ENCODE results near the gene MET. TPM values are rescaled to one million over a fixed set of nuclear protein-coding genes. Genes with fewer than 3 reads are reported as not detected.

The MET gene
- total RNA-seq, 1 donor from 2014 or later, result 3.2 TPM

- H3K27me3 Mint-ChIP-seq (ENCODE audit: insufficient read depth), result peaks cover 4% of the 10 kb centered on the region
- no peak overlapping the region for H3K4me3 Mint-ChIP-seq
- no peaks in the 10 kb centered on the region for H3K4me1 Mint-ChIP-seq (ENCODE audit: low read depth)
- DNase-seq (ENCODE audit: low spot score), result no peak
- no peaks in the 10 kb centered on the region for H3K9me3 Mint-ChIP-seq
- no peak overlapping the region for H3K27ac Mint-ChIP-seq
- intact Hi-C loops (cut with micrococcal nuclease), result no loop called here
- H3K36me3 Mint-ChIP-seq (ENCODE audit: low read depth), result no peaks in the 10 kb centered on the region
These were observed 163.0 kb downstream of the MET start for GRCh38 chr7:116834815-116835504.

GRCh38 chr7:116836048-116836447, 164.1 kb downstream of the MET start:
- Mint-ChIP-seq H3K27me3 (ENCODE audit: insufficient read depth) (peaks cover 10% of the 10 kb centered on the region), H3K9me3 (no peaks in the 10 kb centered on the region), H3K36me3 (ENCODE audit: low read depth) (no peaks in the 10 kb centered on the region), H3K4me1 (ENCODE audit: low read depth) (no peaks in the 10 kb centered on the region), H3K4me3 (no peak overlapping the region), H3K27ac (no peak overlapping the region)
- intact Hi-C loops (cut with micrococcal nuclease), result no loop called here
- DNase-seq (ENCODE audit: low spot score), result no peak

GRCh38 chr7:116836911-116837310, 164.9 kb downstream of the MET start:
- no peak overlapping the region for H3K4me3 Mint-ChIP-seq

GRCh38 chr7:116837586-116837985, 165.6 kb downstream of the MET start:
- H3K36me3 Mint-ChIP-seq (ENCODE audit: low read depth), result no peaks in the 10 kb centered on the region
- H3K4me1 Mint-ChIP-seq (ENCODE audit: low read depth), result no peaks in the 10 kb centered on the region
- intact Hi-C loops (cut with micrococcal nuclease), result no loop called here
- H3K9me3 Mint-ChIP-seq, result no peaks in the 10 kb centered on the region
- peaks cover 17% of the 10 kb centered on the region for H3K27me3 Mint-ChIP-seq (ENCODE audit: insufficient read depth)
- no peak overlapping the region for H3K27ac Mint-ChIP-seq
- H3K4me3 Mint-ChIP-seq, result no peak overlapping the region
- no peak for DNase-seq (ENCODE audit: low spot score)

More at GRCh38 chr7:116836911-116837310, 164.9 kb downstream of the MET start:
- intact Hi-C loops (cut with micrococcal nuclease), result no loop called here
- Mint-ChIP-seq H3K27ac (no peak overlapping the region), H3K36me3 (ENCODE audit: low read depth) (no peaks in the 10 kb centered on the region), H3K9me3 (no peaks in the 10 kb centered on the region), H3K27me3 (ENCODE audit: insufficient read depth) (peaks cover 15% of the 10 kb centered on the region), H3K4me1 (ENCODE audit: low read depth) (no peaks in the 10 kb centered on the region)
- no peak for DNase-seq (ENCODE audit: low spot score)

GRCh38 chr7:116840256-116840655, 168.3 kb downstream of the MET start:
- intact Hi-C loops (cut with micrococcal nuclease), result no loop called here
- H3K27me3 Mint-ChIP-seq (ENCODE audit: insufficient read depth), result peaks cover 25% of the 10 kb centered on the region
- no peak overlapping the region for H3K4me3 Mint-ChIP-seq
- peaks cover 8% of the 10 kb centered on the region for H3K4me1 Mint-ChIP-seq (ENCODE audit: low read depth)
- no peaks in the 10 kb centered on the region for H3K9me3 Mint-ChIP-seq
- DNase-seq (ENCODE audit: low spot score), result no peak
- no peak overlapping the region for H3K27ac Mint-ChIP-seq
- no peaks in the 10 kb centered on the region for H3K36me3 Mint-ChIP-seq (ENCODE audit: low read depth)

GRCh38 chr7:116842371-116842770, 170.4 kb downstream of the MET start:
- Mint-ChIP-seq H3K27ac (no peak overlapping the region), H3K36me3 (ENCODE audit: low read depth) (no peaks in the 10 kb centered on the region), H3K4me3 (no peak overlapping the region), H3K4me1 (ENCODE audit: low read depth) (peaks cover 8% of the 10 kb centered on the region), H3K27me3 (ENCODE audit: insufficient read depth) (peaks cover 20% of the 10 kb centered on the region), H3K9me3 (no peaks in the 10 kb centered on the region)
- DNase-seq (ENCODE audit: low spot score), result no peak
- intact Hi-C loops (cut with micrococcal nuclease), result no loop called here

- Mint-ChIP-seq H3K27ac (no peak overlapping the region), H3K9me3 (no peaks in the 10 kb centered on the region), H3K4me1 (ENCODE audit: low read depth) (peaks cover 8% of the 10 kb centered on the region), H3K27me3 (ENCODE audit: insufficient read depth) (peaks cover 25% of the 10 kb centered on the region), H3K36me3 (ENCODE audit: low read depth) (no peaks in the 10 kb centered on the region), H3K4me3 (no peak overlapping the region)
- DNase-seq (ENCODE audit: low spot score), result no peak
- intact Hi-C loops (cut with micrococcal nuclease), result no loop called here
These were observed 171.4 kb downstream of the MET start for GRCh38 chr7:116843378-116843777.

Other genes starting within 250 kb of the MET start
- gene CAV2, start 172.5 kb upstream of the MET start, total RNA-seq, result not detected in 2 replicates
- gene CAV1, start 147.2 kb upstream of the MET start, total RNA-seq, result 0.76 and 1.8 TPM in 2 replicates
- 143 and 165 TPM in 2 replicates for gene CAPZA2, start 190.4 kb downstream of the MET start, total RNA-seq

Measured in activated T-helper 1 cell treated with anti-CD3 and anti-CD28 coated beads, Interleukin-12 subunit alpha, Interleukin-12 subunit beta, Interleukin-2, Interleukin-4 antibody, amounts not matched to agents 30 ng/mL and 10 ng/mL and 1 ng/mL, durations not matched to agents 14 hours and 24 hours and 36 hours (primary cell).